Bronchial epithelial cell (primary cell): Measurements from ENCODE around the gene TLCD3B. TPM values are rescaled to one million over a fixed set of nuclear protein-coding genes. Genes with fewer than 3 reads are reported as not detected.
"Not testable (repeated sequence)": the region's sequence is repeated elsewhere in the genome, so short reads cannot be mapped to it uniquely, and the experiment has no call there.

ENCODE experiments used
- DNase-seq: peaks from one replicate; pipeline ENCODE4 v3.0.0-alpha.2; 2010; ENCODE audit warnings: low read depth
- FAIRE-seq: peaks from 2 replicates; lab custom pipeline; 2011; peaks lifted over from hg19 to GRCh38; lab: Jason Lieb, UNC
- H3K27me3 ChIP-seq: 2 replicates; pipeline ENCODE4 v1.5.1; 2011; ENCODE audit warnings: low read length; ENCODE audit not compliant: control insufficient read depth, insufficient read depth
- H3K36me3 ChIP-seq: 2 replicates; pipeline ENCODE4 v1.5.1; 2011; ENCODE audit warnings: low read length; ENCODE audit not compliant: control insufficient read depth, insufficient read depth
- H3K4me3 ChIP-seq: 2 replicates; pipeline ENCODE4 v1.5.1; 2011; ENCODE audit warnings: mild to moderate bottlenecking, low read depth, low read length, control low read depth
- CTCF ChIP-seq: IDR thresholded peaks from 2 replicates; pipeline ENCODE4 v1.5.1; 2011; ENCODE audit warnings: mild to moderate bottlenecking, moderate library complexity, low read length, control low read depth, inconsistent platforms; ENCODE audit not compliant: insufficient read depth, severe bottlenecking
- total RNA-seq: library from RNA; depleted of rRNA; stranded (reverse); fragments of >200 nt; gene quantifications from 2 replicates; pipeline ENCODE4 v1.2.1, GENCODE V29; 2014

The TLCD3B gene
- total RNA-seq, 1 donor from 2014 or later: not detected

GRCh38 chr16:30046588-30046987 is 15.5 kb upstream of the TLCD3B start:
- no peak for TF ChIP-seq CTCF
- no peak for FAIRE-seq

GRCh38 chr16:30046178-30046577 is 15.1 kb upstream of the TLCD3B start:
- no peak for TF ChIP-seq CTCF
- Histone ChIP-seq H3K36me3 (no peaks in the 10 kb centered on the region), H3K4me3 (no peak overlapping the region), H3K27me3 (no peaks in the 10 kb centered on the region)
- DNase-seq (peak; percentile 39), FAIRE-seq (no peak)

More at GRCh38 chr16:30046588-30046987, 15.5 kb upstream of the TLCD3B start:
- Histone ChIP-seq H3K27me3 (no peaks in the 10 kb centered on the region), H3K4me3 (no peak overlapping the region), H3K36me3 (no peaks in the 10 kb centered on the region)
- no peak for DNase-seq

GRCh38 chr16:30041841-30042240 is 10.8 kb upstream of the TLCD3B start:
- DNase-seq: peak; percentile 39
- peak; percentile 31 for TF ChIP-seq CTCF

GRCh38 chr16:30040690-30041089 is 9.6 kb upstream of the TLCD3B start:
- H3K4me3 ChIP-seq, H3K27me3 ChIP-seq, FAIRE-seq, H3K36me3 ChIP-seq, DNase-seq: not testable (repeated sequence)

More at GRCh38 chr16:30041841-30042240, 10.8 kb upstream of the TLCD3B start:
- Histone ChIP-seq H3K4me3 (no peak overlapping the region), H3K36me3 (no peaks in the 10 kb centered on the region), H3K27me3 (no peaks in the 10 kb centered on the region)
- no peak for FAIRE-seq

- Histone ChIP-seq H3K27me3 (peaks cover 2% of the 10 kb centered on the region), H3K4me3 (no peak overlapping the region), H3K36me3 (no peaks in the 10 kb centered on the region)
- TF ChIP-seq CTCF: no peak
- FAIRE-seq: no peak
- no peak for DNase-seq
Measured at GRCh38 chr16:30040221-30040620, 9.2 kb upstream of the TLCD3B start.

GRCh38 chr16:30033270-30033669 is 2.2 kb upstream of the TLCD3B start:
- peaks cover 33% of the 10 kb centered on the region for H3K27me3 ChIP-seq
- no peak for FAIRE-seq
- H3K36me3 ChIP-seq: no peaks in the 10 kb centered on the region
- no peak for TF ChIP-seq CTCF
- no peak overlapping the region for H3K4me3 ChIP-seq
- DNase-seq: no peak
